Hepatocyte (in vitro differentiated cells): ENCODE results near the gene AHSP. TPM values are rescaled to one million over a fixed set of nuclear protein-coding genes. Genes with fewer than 3 reads are reported as not detected.

ENCODE experiments used
- DNase-seq: peaks from one replicate; pipeline ENCODE4 v3.0.0-alpha.2; 2016; ENCODE audit warnings: low spot score
- H2AFZ ChIP-seq: fragments of 200-600 bp; sonication (generic); 2 replicates; pipeline ENCODE4 v1.6.0; 2016; ENCODE audit warnings: antibody characterized with exemption, mild to moderate bottlenecking
- H3K27ac ChIP-seq: fragments of 200-600 bp; sonication (generic); 2 replicates; pipeline ENCODE4 v1.5.1; 2016; ENCODE audit warnings: mild to moderate bottlenecking
- H3K27me3 ChIP-seq: fragments of 200-600 bp; sonication (generic); 2 replicates; pipeline ENCODE4 v1.6.1; 2016
- H3K36me3 ChIP-seq: fragments of 200-600 bp; sonication (generic); replicated peaks from 2 replicates; pipeline ENCODE4 v1.5.1; 2016; ENCODE audit warnings: low read depth; ENCODE audit not compliant: insufficient read depth
- H3K4me1 ChIP-seq: fragments of 200-600 bp; sonication (generic); 2 replicates; pipeline ENCODE4 v1.5.1; 2016; ENCODE audit warnings: mild to moderate bottlenecking, moderate library complexity; ENCODE audit not compliant: insufficient read depth
- H3K4me2 ChIP-seq: fragments of 200-600 bp; sonication (generic); 2 replicates; pipeline ENCODE4 v1.6.0; 2016
- H3K4me3 ChIP-seq: fragments of 200-600 bp; sonication (generic); 2 replicates; pipeline ENCODE4 v1.5.1; 2016; ENCODE audit warnings: mild to moderate bottlenecking
- H3K79me2 ChIP-seq: fragments of 200-600 bp; sonication (generic); 2 replicates; pipeline ENCODE4 v1.6.0; 2017; ENCODE audit warnings: mild to moderate bottlenecking
- H3K9me2 ChIP-seq: fragments of 200-600 bp; sonication (generic); replicated peaks from 2 replicates; pipeline ENCODE4 v1.6.0; 2017; ENCODE audit warnings: mild to moderate bottlenecking; ENCODE audit not compliant: insufficient read depth
- H3K9me3 ChIP-seq: fragments of 200-600 bp; sonication (generic); 2 replicates; pipeline ENCODE4 v1.5.1; 2016; ENCODE audit warnings: low read depth, mild to moderate bottlenecking
- H4K20me1 ChIP-seq: fragments of 200-600 bp; sonication (generic); 2 replicates; pipeline ENCODE4 v1.6.0; 2016; ENCODE audit warnings: mild to moderate bottlenecking; ENCODE audit not compliant: insufficient read depth, poor library complexity, severe bottlenecking
- EZH2 ChIP-seq: fragments of 200-600 bp; sonication (generic); IDR thresholded peaks from 2 replicates; pipeline ENCODE4 v1.6.1; 2016; ENCODE audit warnings: antibody characterized with exemption, mild to moderate bottlenecking, borderline replicate concordance
- EZH2phosphoT487 ChIP-seq: fragments of 200-600 bp; sonication (generic); IDR thresholded peaks from one replicate; pipeline ENCODE4 v1.6.1; 2018; ENCODE audit warnings: antibody characterized with exemption, mild to moderate bottlenecking, low read depth, moderate library complexity; ENCODE audit not compliant: unreplicated experiment, severe bottlenecking
- WGBS: methylation state at CpG from one replicate; pipeline ENCODE4 v1.1.6; 2016; ENCODE audit warnings: low lambda C conversion rate; ENCODE audit errors: missing lambda C conversion rate; 5-methylcytosine and 5-hydroxymethylcytosine counted together
- polyA plus RNA-seq: library from polyadenylated mRNA; unstranded; fragments of >200 nt; fragmentation: Nextera tagmentation; extraction: Ambion mirVana; gene quantifications from 2 replicates; pipeline ENCODE4 v1.2.1, GENCODE V29; 2016
- total RNA-seq: library from RNA; depleted of rRNA; stranded (reverse); fragments of >200 nt; gene quantifications from 2 replicates; pipeline ENCODE4 v1.2.3, GENCODE V29; 2014
- TF ChIP-seq, protein P1 (sequence below): fragments of 200-600 bp; sonication (generic); IDR thresholded peaks from 2 replicates; pipeline ENCODE4 v1.5.1; 2016; ENCODE audit warnings: antibody characterized with exemption, mild to moderate bottlenecking; ENCODE audit not compliant: poor library complexity

The AHSP gene
- total and polyA plus RNA-seq, 2 experiments from 2014 or later, result not detected

- Histone ChIP-seq H3K27me3 (no peaks in the 10 kb centered on the region), H3K9me2 (no peaks in the 10 kb centered on the region), H2AFZ (no peak overlapping the region), H3K79me2 (peaks cover 42% of the 10 kb centered on the region), H3K4me1 (peaks cover 28% of the 10 kb centered on the region), H3K4me3 (no peak overlapping the region), H3K36me3 (no peaks in the 10 kb centered on the region), H3K4me2 (no peak overlapping the region), H4K20me1 (no peaks in the 10 kb centered on the region), H3K27ac (no peak overlapping the region), H3K9me3 (no peaks in the 10 kb centered on the region)
- no peak for DNase-seq
- TF ChIP-seq, protein P1, sequence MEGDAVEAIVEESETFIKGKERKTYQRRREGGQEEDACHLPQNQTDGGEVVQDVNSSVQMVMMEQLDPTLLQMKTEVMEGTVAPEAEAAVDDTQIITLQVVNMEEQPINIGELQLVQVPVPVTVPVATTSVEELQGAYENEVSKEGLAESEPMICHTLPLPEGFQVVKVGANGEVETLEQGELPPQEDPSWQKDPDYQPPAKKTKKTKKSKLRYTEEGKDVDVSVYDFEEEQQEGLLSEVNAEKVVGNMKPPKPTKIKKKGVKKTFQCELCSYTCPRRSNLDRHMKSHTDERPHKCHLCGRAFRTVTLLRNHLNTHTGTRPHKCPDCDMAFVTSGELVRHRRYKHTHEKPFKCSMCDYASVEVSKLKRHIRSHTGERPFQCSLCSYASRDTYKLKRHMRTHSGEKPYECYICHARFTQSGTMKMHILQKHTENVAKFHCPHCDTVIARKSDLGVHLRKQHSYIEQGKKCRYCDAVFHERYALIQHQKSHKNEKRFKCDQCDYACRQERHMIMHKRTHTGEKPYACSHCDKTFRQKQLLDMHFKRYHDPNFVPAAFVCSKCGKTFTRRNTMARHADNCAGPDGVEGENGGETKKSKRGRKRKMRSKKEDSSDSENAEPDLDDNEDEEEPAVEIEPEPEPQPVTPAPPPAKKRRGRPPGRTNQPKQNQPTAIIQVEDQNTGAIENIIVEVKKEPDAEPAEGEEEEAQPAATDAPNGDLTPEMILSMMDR, result no peak
- TF ChIP-seq EZH2phosphoT487 (no peak), EZH2 (no peak)
- WGBS, result 92% methylated on average over 4 of the region's 4 CpGs
These were observed 22.2 kb upstream of the AHSP start for GRCh38 chr16:31505483-31505882.

GRCh38 chr16:31507617-31507928 lies 20.1 kb upstream of the AHSP start:
- WGBS, result under 1% methylated on average over 12 of the region's 12 CpGs
- H3K9me2 ChIP-seq, result no peaks in the 10 kb centered on the region
- no peak for DNase-seq
- H3K27ac ChIP-seq, result peak overlapping the region; percentile 95
- no peaks in the 10 kb centered on the region for H3K27me3 ChIP-seq
- peaks cover 22% of the 10 kb centered on the region for H3K4me1 ChIP-seq
- TF ChIP-seq, protein P1, result no peak
- TF ChIP-seq EZH2 (no peak), EZH2phosphoT487 (no peak)
- H3K4me2 ChIP-seq, result peak overlapping the region; percentile 77
- peaks cover 35% of the 10 kb centered on the region for H3K79me2 ChIP-seq
- H3K4me3 ChIP-seq, result peak overlapping the region; percentile 62
- H4K20me1 ChIP-seq, result no peaks in the 10 kb centered on the region
- peak overlapping the region; percentile 80 for H2AFZ ChIP-seq
- H3K9me3 ChIP-seq, result no peaks in the 10 kb centered on the region
- H3K36me3 ChIP-seq, result no peaks in the 10 kb centered on the region

- H3K9me2 ChIP-seq, result no peaks in the 10 kb centered on the region
- H3K4me2 ChIP-seq, result peak within 1 kb of the TSS; percentile 77
- H3K27me3 ChIP-seq, result no peaks in the 10 kb centered on the region
These were observed 19.6 kb upstream of the AHSP start, which contains the start of gene RUSF1 for GRCh38 chr16:31507929-31508705. TSS of gene RUSF1 (minus strand) at chr16:31508391. CDS start at chr16:31508373, 18 bp downstream.

More at GRCh38 chr16:31507929-31508705, 19.6 kb upstream of the AHSP start, which contains the start of gene RUSF1:
- no peaks in the 10 kb centered on the region for H3K36me3 ChIP-seq
- peaks cover 35% of the 10 kb centered on the region for H3K79me2 ChIP-seq
- H3K9me3 ChIP-seq, result no peaks in the 10 kb centered on the region
- TF ChIP-seq, protein P1, result no peak
- no peak for TF ChIP-seq EZH2
- TF ChIP-seq EZH2phosphoT487, result no peak
- peak within 1 kb of the TSS; percentile 62 for H3K4me3 ChIP-seq
- peak; percentile 95 for DNase-seq
- no peaks in the 10 kb centered on the region for H4K20me1 ChIP-seq
- H3K4me1 ChIP-seq, result peaks cover 22% of the 10 kb centered on the region
- peak within 1 kb of the TSS; percentile 80 for H2AFZ ChIP-seq
- H3K27ac ChIP-seq, result peak within 1 kb of the TSS; percentile 95
- under 1% methylated on average over 52 of the region's 65 CpGs for WGBS
